ENCODE data around the gene LRRC59. TPM values are rescaled to one million over a fixed set of nuclear protein-coding genes. Genes with fewer than 3 reads are reported as not detected.
"Not testable (repeated sequence)": the region's sequence is repeated elsewhere in the genome, so short reads cannot be mapped to it uniquely, and the experiment has no call there.

LRRC59 gene
- total and polyA plus RNA-seq, 2 of the 4 experiments (the other 2 are of a cell fraction), result 139 to 233 TPM

DNA sequence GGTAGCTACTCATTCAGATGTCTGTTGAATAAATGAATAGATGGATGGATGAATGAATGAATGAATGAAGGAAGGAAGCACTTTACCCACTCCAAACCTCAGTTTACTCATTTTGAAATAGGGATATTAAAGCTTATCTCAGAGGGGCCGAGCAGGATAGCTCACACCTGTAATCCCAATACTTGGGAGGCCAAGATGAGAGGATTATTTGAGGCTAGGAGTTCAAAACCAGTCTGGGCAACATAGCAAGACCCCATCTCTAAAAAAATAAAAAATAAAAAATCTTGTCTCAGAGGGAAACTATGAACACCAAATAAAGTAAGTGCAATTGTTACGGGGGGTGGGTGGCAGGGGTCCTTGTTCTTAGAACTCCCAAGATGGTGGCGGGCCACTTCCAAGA, 1.3 kb upstream of the LRRC59 start:
- WGBS, 2 experiments (ENCODE audit: extremely low coverage in 2 of 2, insufficient read length in 1 of 2), result 90% methylated on average over 2 of the region's 3 CpGs; no CpG with 5 or more reads in 1 of the 2 experiments
- H3K9ac ChIP-seq (ENCODE audit: low read depth, low read length); H4K5ac ChIP-seq (ENCODE audit: low read depth, low read length); H3K4me3 ChIP-seq (ENCODE audit: insufficient read depth, low read depth, low read length); H3K56ac ChIP-seq (ENCODE audit: extremely low read depth, insufficient read depth, low read length); H3K23ac ChIP-seq (ENCODE audit: low read depth, low read length); H2AK5ac ChIP-seq (ENCODE audit: low read depth, low read length); BruUV-seq (replicated peaks); ATAC-seq (ENCODE audit: low read depth); H3K14ac ChIP-seq (replicated peaks; ENCODE audit: low read depth, low read length); H4K8ac ChIP-seq (ENCODE audit: low read depth in 2 of 2, low read length in 2 of 2); dilution Hi-C loops (cut with HindIII; ENCODE audit: low sequenced_read_pairs, unreplicated experiment); H2AFZ ChIP-seq (replicated peaks; ENCODE audit: low read length, poor library complexity); H4K91ac ChIP-seq (ENCODE audit: insufficient read depth, low read depth, low read length); H3K18ac ChIP-seq (ENCODE audit: low read depth, low read length); DNase-seq; H2BK20ac ChIP-seq (ENCODE audit: low read depth, low read length); H3K4ac ChIP-seq (ENCODE audit: low read depth, low read length); in situ Hi-C loops (cut with MboI; ENCODE audit: low sequenced_read_pairs); H3K4me2 ChIP-seq (ENCODE audit: low read depth, low read length); H3K4me1 ChIP-seq (ENCODE audit: control insufficient read depth, insufficient read depth, low read length); H3K27ac ChIP-seq (ENCODE audit: insufficient read depth, low read length); H3K9me3 ChIP-seq (ENCODE audit: control insufficient read depth, insufficient read depth, low read length); intact Hi-C loops (cut with micrococcal nuclease); H2BK5ac ChIP-seq (ENCODE audit: low read depth, low read length, poor library complexity, severe bottlenecking); H2BK15ac ChIP-seq (ENCODE audit: low read depth, low read length); H3K27me3 ChIP-seq (ENCODE audit: control insufficient read depth, insufficient read depth, low read length); POLR2A ChIA-PET (ENCODE audit: unreplicated experiment); H2BK120ac ChIP-seq (ENCODE audit: low read depth, low read length); H2AK9ac ChIP-seq (replicated peaks; ENCODE audit: low read depth, low read length, poor library complexity): not testable (repeated sequence)
- H4K20me1 ChIP-seq (ENCODE audit: insufficient read depth, low read length), result peaks cover 30% of the 10 kb centered on the region
- H3K9me1 ChIP-seq (ENCODE audit: insufficient read depth, low read length), result peaks cover 11% of the 10 kb centered on the region; the same call in 1 of the 2 replicates
- CTCF ChIA-PET, result interaction anchor here (1.4 kb wide), 1 partner anchor 39 kb away, joined by 3 read pairs; no protein-coding TSS in a partner anchor
- H3K79me1 ChIP-seq (ENCODE audit: low read depth in 1 of 2, low read length in 2 of 2), result peaks cover 12 to 19% of the 10 kb centered on the region in 2 experiments
- H3K36me3 ChIP-seq (ENCODE audit: control insufficient read depth, insufficient read depth, low read length), result peaks cover 12% of the 10 kb centered on the region
